Stimulated activated CD4-positive, alpha-beta T cell treated with anti-CD3 and anti-CD28 coated beads, Interleukin-12 subunit alpha, Interleukin-12 subunit beta, amount 100 ng/mL, for 4 hours (primary cell): ENCODE measurements around the gene KCNE4.
"Not testable (repeated sequence)": the region's sequence is repeated elsewhere in the genome, so short reads cannot be mapped to it uniquely, and the experiment has no call there.

Experiments
- DNase-seq: peaks from one replicate; pipeline ENCODE4 v3.0.0-alpha.2; 2020

Gene KCNE4

GRCh38 chr2:223058952-223059716 lies 7.1 kb downstream of the KCNE4 start:
- DNase-seq: no peak

GRCh38 chr2:223060201-223060825 lies 8.3 kb downstream of the KCNE4 start:
- DNase-seq: no peak

GRCh38 chr2:223062396-223062795 lies 10.4 kb downstream of the KCNE4 start:
- DNase-seq: no peak

- no peak for DNase-seq
Measured at GRCh38 chr2:223065107-223065506, 13.1 kb downstream of the KCNE4 start.

GRCh38 chr2:223066721-223067120 lies 14.7 kb downstream of the KCNE4 start:
- DNase-seq: no peak

- no peak for DNase-seq
Measured at GRCh38 chr2:223068071-223068470, 16.1 kb downstream of the KCNE4 start.

GRCh38 chr2:223069465-223069864 lies 17.5 kb downstream of the KCNE4 start:
- no peak for DNase-seq

GRCh38 chr2:223069988-223070387 lies 18.0 kb downstream of the KCNE4 start:
- no peak for DNase-seq

- no peak for DNase-seq
Measured at GRCh38 chr2:223071139-223071538, 19.1 kb downstream of the KCNE4 start.

- DNase-seq: no peak
Measured at GRCh38 chr2:223072826-223073225, 20.8 kb downstream of the KCNE4 start.

GRCh38 chr2:223075301-223076270 lies 23.6 kb downstream of the KCNE4 start:
- DNase-seq: no peak

- no peak for DNase-seq
Measured at GRCh38 chr2:223076573-223076972, 24.6 kb downstream of the KCNE4 start.

GRCh38 chr2:223078482-223078881 lies 26.5 kb downstream of the KCNE4 start:
- no peak for DNase-seq

GRCh38 chr2:223079378-223079777 lies 27.4 kb downstream of the KCNE4 start:
- no peak for DNase-seq

- DNase-seq: no peak
Measured at GRCh38 chr2:223079925-223080324, 27.9 kb downstream of the KCNE4 start.

GRCh38 chr2:223080790-223081360 lies 28.9 kb downstream of the KCNE4 start:
- DNase-seq: not testable (repeated sequence)

GRCh38 chr2:223081789-223082188 lies 29.8 kb downstream of the KCNE4 start:
- DNase-seq: no peak

GRCh38 chr2:223082706-223083105 lies 30.7 kb downstream of the KCNE4 start:
- DNase-seq: no peak

GRCh38 chr2:223083402-223084070 lies 31.5 kb downstream of the KCNE4 start:
- no peak for DNase-seq

GRCh38 chr2:223084873-223085272 lies 32.9 kb downstream of the KCNE4 start:
- no peak for DNase-seq

- DNase-seq: no peak
Measured at GRCh38 chr2:223086370-223086981, 34.5 kb downstream of the KCNE4 start.

GRCh38 chr2:223087466-223087865 lies 35.5 kb downstream of the KCNE4 start:
- DNase-seq: no peak
